CD4-positive, alpha-beta T cell (primary cell): ENCODE data around the gene CDV3. TPM values are rescaled to one million over a fixed set of nuclear protein-coding genes. Genes with fewer than 3 reads are reported as not detected.

Experiments
- ATAC-seq: fragments of 200-7000 bp; cut with Tn5 transposase; one replicate; pipeline ENCODE4 v1.10.0; 2022; ENCODE audit warnings: mild to moderate bottlenecking; ENCODE audit not compliant: poor library complexity
- CTCF ChIA-PET: fragments of 350-600 bp; sonication (Branson Sonifier 250); formaldehyde crosslinking; loops from one replicate; lab custom pipeline; 2021; ENCODE audit warnings: antibody characterized with exemption, inconsistent platforms; lab: Charles Lee
- POLR2A ChIA-PET: fragments of 350-600 bp; sonication (Branson Sonifier 250); formaldehyde crosslinking; loops from one replicate; lab custom pipeline; 2021; ENCODE audit warnings: antibody characterized with exemption, inconsistent platforms; lab: Charles Lee
- DNase-seq, 14 experiments: peaks; one replicate each; pipeline ENCODE4 v3.0.0-alpha.2; 2013 to 2020; ENCODE audit warnings: mixed read lengths in 2 of 14
- H3K27ac ChIP-seq, 2 donors: one replicate each; pipeline versions ENCODE4 v1.5.1 to v1.7.0; 2013; ENCODE audit warnings: low read length in 2 of 2, low read depth in 1 of 2, mild to moderate bottlenecking in 1 of 2
- H3K27me3 ChIP-seq, 2 experiments: 1 replicate in 1 of 2; 2 replicates in 1 of 2; pipeline versions ENCODE4 v1.6.1 to v1.7.0; 2013; ENCODE audit warnings: low read length in 2 of 2, control low read depth in 1 of 2, mild to moderate bottlenecking in 1 of 2, moderate library complexity in 1 of 2; ENCODE audit not compliant: insufficient read depth in 2 of 2, control insufficient read depth in 1 of 2
- H3K36me3 ChIP-seq: one replicate; pipeline ENCODE4 v1.6.1; 2013; ENCODE audit warnings: low read length, control low read depth; ENCODE audit not compliant: insufficient read depth
- H3K4me1 ChIP-seq: one replicate; pipeline ENCODE4 v1.6.1; 2013; ENCODE audit warnings: low read length, control low read depth; ENCODE audit not compliant: insufficient read depth
- H3K4me3 ChIP-seq: one replicate; pipeline ENCODE4 v1.5.1; 2013; ENCODE audit warnings: mild to moderate bottlenecking, low read length, moderate library complexity
- H3K9me3 ChIP-seq, 2 experiments: 1 replicate in 1 of 2; 2 replicates in 1 of 2; pipeline versions ENCODE4 v1.6.1 to v1.7.0; 2013; ENCODE audit warnings: low read length in 2 of 2, mild to moderate bottlenecking in 2 of 2, control low read depth in 1 of 2, moderate library complexity in 1 of 2; ENCODE audit not compliant: control insufficient read depth in 1 of 2, insufficient read depth in 1 of 2
- H3K27ac Mint-ChIP-seq: one replicate; pipeline ENCODE4 v1.8.0; 2020; ENCODE audit warnings: mixed read lengths
- H3K27me3 Mint-ChIP-seq: one replicate; pipeline ENCODE4 v1.8.0; 2021; ENCODE audit warnings: mixed read lengths
- H3K36me3 Mint-ChIP-seq: one replicate; pipeline ENCODE4 v1.8.0; 2021; ENCODE audit warnings: low read depth, mixed read lengths
- H3K4me1 Mint-ChIP-seq: one replicate; pipeline ENCODE4 v1.8.0; 2021; ENCODE audit warnings: low read depth, mixed read lengths
- H3K4me3 Mint-ChIP-seq: one replicate; pipeline ENCODE4 v1.8.0; 2020; ENCODE audit warnings: mild to moderate bottlenecking, mixed read lengths
- H3K9me3 Mint-ChIP-seq: one replicate; pipeline ENCODE4 v1.8.0; 2020; ENCODE audit warnings: mixed read lengths
- CTCF ChIP-seq: fragments of 200-600 bp; IDR thresholded peaks from one replicate; pipeline ENCODE4 v1.8.0; 2022; ENCODE audit warnings: antibody characterized with exemption, mild to moderate bottlenecking
- intact Hi-C, 2 experiments: fragments of 100-400 bp; cut with DNase I in 1 of 2; cut with micrococcal nuclease in 1 of 2; formaldehyde crosslinking; loops; one replicate each; pipeline versions ENCODE4 v1.15.1 to v1.9.0; 2023 to 2025; cut with DNase I, micrococcal nuclease
- total RNA-seq, 174 experiments: library from RNA in 2 of 174; stranded (reverse) in 2 of 174; gene quantifications; one replicate each; pipeline ENCODE4 v1.2.3 and lab custom pipeline; 2021 to 2026

Gene CDV3
- total RNA-seq, 2 experiments from 2014 or later: 206 to 228 TPM

- Mint-ChIP-seq H3K36me3 (peaks cover 39% of the 10 kb centered on the region), H3K4me3 (no peak overlapping the region), H3K27me3 (no peaks in the 10 kb centered on the region), H3K9me3 (no peaks in the 10 kb centered on the region), H3K4me1 (peaks cover 12% of the 10 kb centered on the region), H3K27ac (peak overlapping the region; percentile 59)
- Histone ChIP-seq H3K36me3 (peaks cover 34% of the 10 kb centered on the region), H3K4me3 (no peak overlapping the region), H3K4me1 (no peaks in the 10 kb centered on the region), H3K9me3 (no peaks in the 10 kb centered on the region), H3K27ac (no peak overlapping the region), H3K27me3 (no peaks in the 10 kb centered on the region)
- DNase-seq (no peak), ATAC-seq (no peak)
- TF ChIP-seq CTCF: no peak
- ChIA-PET CTCF (no interaction called here), POLR2A (interaction anchor here (0.7 kb wide), 1 partner anchor 100 kb away, joined by 3 read pairs; no protein-coding TSS in a partner anchor)
- intact Hi-C loops: no loop called here
Observed at GRCh38 chr3:133591271-133591742, 17.8 kb downstream of the CDV3 start.

GRCh38 chr3:133592843-133593242 lies 19.4 kb downstream of the CDV3 start:
- TF ChIP-seq CTCF: no peak
- ChIA-PET POLR2A (interaction anchor here (1.3 kb wide), 1 partner anchor 20 kb away, joined by 3 read pairs; no protein-coding TSS in a partner anchor), CTCF (no interaction called here)
- Mint-ChIP-seq H3K27me3 (no peaks in the 10 kb centered on the region), H3K9me3 (no peaks in the 10 kb centered on the region), H3K4me1 (peaks cover 8% of the 10 kb centered on the region), H3K4me3 (no peak overlapping the region), H3K36me3 (peaks cover 25% of the 10 kb centered on the region), H3K27ac (peak overlapping the region; percentile 0)
- ATAC-seq (no peak), DNase-seq (peak in 1 of 14 experiments; percentile 35)
- intact Hi-C loops: no loop called here
- Histone ChIP-seq H3K27me3 (no peaks in the 10 kb centered on the region), H3K9me3 (no peaks in the 10 kb centered on the region), H3K36me3 (peaks cover 19% of the 10 kb centered on the region), H3K27ac (no peak overlapping the region), H3K4me1 (no peaks in the 10 kb centered on the region), H3K4me3 (no peak overlapping the region)

- intact Hi-C loops: no loop called here
- TF ChIP-seq CTCF: no peak
Observed at GRCh38 chr3:133593243-133593642, 19.8 kb downstream of the CDV3 start.

More at GRCh38 chr3:133593243-133593642, 19.8 kb downstream of the CDV3 start:
- H3K4me3 ChIP-seq: no peak overlapping the region
- no peak overlapping the region for H3K4me3 Mint-ChIP-seq
- peaks cover 21% of the 10 kb centered on the region for H3K36me3 Mint-ChIP-seq
- ChIA-PET POLR2A (interaction anchor here (1.3 kb wide), 1 partner anchor 20 kb away, joined by 3 read pairs; no protein-coding TSS in a partner anchor), CTCF (no interaction called here)
- H3K9me3 ChIP-seq: no peaks in the 10 kb centered on the region
- no peak for DNase-seq
- peak overlapping the region; percentile 0 for H3K27ac Mint-ChIP-seq
- no peaks in the 10 kb centered on the region for H3K27me3 Mint-ChIP-seq
- H3K4me1 ChIP-seq: no peaks in the 10 kb centered on the region
- no peaks in the 10 kb centered on the region for H3K27me3 ChIP-seq
- H3K27ac ChIP-seq: no peak overlapping the region
- H3K4me1 Mint-ChIP-seq: peaks cover 8% of the 10 kb centered on the region
- H3K9me3 Mint-ChIP-seq: no peaks in the 10 kb centered on the region
- peaks cover 15% of the 10 kb centered on the region for H3K36me3 ChIP-seq
- ATAC-seq: no peak
